ENCODE data around the gene RANBP10. TPM values are rescaled to one million over a fixed set of nuclear protein-coding genes. Genes with fewer than 3 reads are reported as not detected.
A peak's percentile ranks its signal among the peaks of the same experiment; 100 is the strongest.

RANBP10 gene
- total and polyA plus RNA-seq, 2 of the 13 experiments (the other 11 are each of a cell fraction or from before 2014, with no cell fraction given): 9.2 to 22.7 TPM

DNA sequence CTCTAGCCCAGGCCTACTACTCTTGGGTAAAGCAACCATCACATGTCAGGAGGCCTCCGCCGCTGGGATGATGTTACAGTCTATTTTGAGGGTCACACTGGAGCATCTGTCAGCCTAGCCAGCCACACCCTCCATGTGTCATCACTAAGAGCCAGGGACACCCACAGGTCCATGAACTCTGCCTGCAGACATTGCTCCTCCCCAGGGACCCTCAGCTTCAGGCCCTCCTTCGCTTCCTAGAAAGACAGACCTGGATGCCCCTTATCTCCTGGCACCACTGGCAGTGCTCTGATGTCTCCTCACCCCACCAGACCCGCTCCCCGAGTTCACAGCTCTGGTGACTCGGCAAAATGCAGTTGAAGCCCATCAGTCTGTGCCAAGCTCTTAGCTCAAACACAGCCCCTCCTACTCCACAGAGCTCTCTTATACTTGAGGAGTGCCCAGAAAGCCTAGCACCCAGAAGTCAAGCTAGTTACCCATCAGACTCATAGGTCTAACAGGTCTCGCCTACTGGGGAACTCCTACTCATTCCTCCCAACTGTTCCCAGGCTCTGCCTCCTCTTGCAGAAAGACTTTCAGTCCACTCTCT, 5.9 kb downstream of the RANBP10 start:
- no peak overlapping the region for H3K4me3 ChIP-seq (replicated peaks in 1 of 3; ENCODE audit: insufficient read depth in 1 of 3, low read depth in 2 of 3, low read length in 3 of 3)
- H3K4me2 ChIP-seq (ENCODE audit: low read depth, low read length): no peak overlapping the region
- POLR2A ChIA-PET: no interaction called here
- no peak for ATAC-seq
- 97% methylated on average over 7 of the region's 7 CpGs for WGBS (ENCODE audit: low lambda C conversion rate)
- no peak overlapping the region for H3K9ac ChIP-seq (ENCODE audit: insufficient read depth, low read depth, low read length)
- CTCF ChIA-PET (ENCODE audit: low intra/inter-chr PET ratio, low total read pairs): no interaction called here
- no peaks in the 10 kb centered on the region for H3K9me3 ChIP-seq (ENCODE audit: low read length)
- H3K4me1 ChIP-seq (ENCODE audit: insufficient read depth, low read length): peaks cover 33% of the 10 kb centered on the region
- peaks cover 17 to 48% of the 10 kb centered on the region in 2 experiments for H3K36me3 ChIP-seq (replicated peaks in 1 of 2; ENCODE audit: control insufficient read depth in 1 of 2, insufficient read depth in 2 of 2, low read length in 2 of 2)
- intact Hi-C loops (cut with micrococcal nuclease; ENCODE audit: unreplicated experiment): no loop called here
- peaks cover 63% of the 10 kb centered on the region for H3K79me2 ChIP-seq (ENCODE audit: insufficient read depth, low read length)
- no peak overlapping the region for H3K27ac ChIP-seq (ENCODE audit: extremely low read length, insufficient read depth, low read length)
- no peaks in the 10 kb centered on the region for H3K27me3 ChIP-seq (ENCODE audit: control insufficient read depth in 1 of 2, insufficient read depth in 2 of 2, low read length in 2 of 2)
- H4K20me1 ChIP-seq (ENCODE audit: insufficient read depth, low read length): peaks cover 19% of the 10 kb centered on the region
- in situ Hi-C loops (cut with HindIII; ENCODE audit: extremely low pct_ligation_motif_present, low pct_unique_long_range_greater_than_20kb): no loop called here
- no peak overlapping the region for H2AFZ ChIP-seq (ENCODE audit: low read length)
- no TSS peak for BruUV-seq (replicated peaks)
- TF ChIP-seq NFE2L2 (IDR thresholded peaks at IDR 0.05; ENCODE audit: low read length) (peak; percentile 39; the same call in 1 of the 2 replicates), ZNF788 (CRISPR knock-in tag; IDR thresholded peaks at IDR 0.05; ENCODE audit: borderline replicate concordance) (no peak), TAF1 (CRISPR knock-in tag; IDR thresholded peaks at IDR 0.05) (no peak), ARID2 (CRISPR knock-in tag; IDR thresholded peaks at IDR 0.05; ENCODE audit: borderline replicate concordance) (no peak), GLI4 (CRISPR knock-in tag; IDR thresholded peaks at IDR 0.05; ENCODE audit: borderline replicate concordance) (no peak), ESRRA (CRISPR knock-in tag; IDR thresholded peaks at IDR 0.05; ENCODE audit: low read depth) (no peak), RBM39 (IDR thresholded peaks at IDR 0.05; ENCODE audit: low read depth, low read length, poor library complexity, severe bottlenecking) (no peak), ZNF234 (CRISPR knock-in tag; conservative IDR thresholded peaks at IDR 0.05) (no peak)
- DNase-seq (ENCODE audit: low spot score): no peak
- no peak for FAIRE-seq

- Histone ChIP-seq H3K27ac (ENCODE audit: extremely low read length, insufficient read depth, low read length) (no peak overlapping the region), H3K9me3 (ENCODE audit: low read length) (no peaks in the 10 kb centered on the region), H3K4me2 (ENCODE audit: low read depth, low read length) (no peak overlapping the region), H2AFZ (ENCODE audit: low read length) (no peak overlapping the region), H3K79me2 (ENCODE audit: insufficient read depth, low read length) (peaks cover 34% of the 10 kb centered on the region), H3K4me3 (replicated peaks in 1 of 3; ENCODE audit: insufficient read depth in 1 of 3, low read depth in 2 of 3, low read length in 3 of 3) (no peak overlapping the region), H3K9ac (ENCODE audit: insufficient read depth, low read depth, low read length) (no peak overlapping the region), H3K4me1 (ENCODE audit: insufficient read depth, low read length) (no peaks in the 10 kb centered on the region), H3K36me3 (replicated peaks in 1 of 2; ENCODE audit: control insufficient read depth in 1 of 2, insufficient read depth in 2 of 2, low read length in 2 of 2) (peaks cover 15 to 32% of the 10 kb centered on the region in 2 experiments), H3K27me3 (ENCODE audit: control insufficient read depth in 1 of 2, insufficient read depth in 2 of 2, low read length in 2 of 2) (no peaks in the 10 kb centered on the region), H4K20me1 (ENCODE audit: insufficient read depth, low read length) (peaks cover 17% of the 10 kb centered on the region)
- ATAC-seq: no peak
- CTCF ChIA-PET (ENCODE audit: low intra/inter-chr PET ratio, low total read pairs): no interaction called here
- 97% methylated on average over 5 of the region's 5 CpGs for WGBS (ENCODE audit: low lambda C conversion rate)
- TSS peak; percentile 21 for BruUV-seq (replicated peaks)
- FAIRE-seq: no peak
- POLR2A ChIA-PET: interaction anchor here (0.7 kb wide), 1 partner anchor 334 kb away, joined by 3 read pairs; no protein-coding TSS in a partner anchor
- DNase-seq (ENCODE audit: low spot score): no peak
- in situ Hi-C loops (cut with HindIII; ENCODE audit: extremely low pct_ligation_motif_present, low pct_unique_long_range_greater_than_20kb): no loop called here
- intact Hi-C loops (cut with micrococcal nuclease; ENCODE audit: unreplicated experiment): no loop called here
- no peak for TF ChIP-seq ZBTB39 (CRISPR knock-in tag; IDR thresholded peaks at IDR 0.05)
- no peak for TF ChIP-seq BHLHE40 (IDR thresholded peaks at IDR 0.05; ENCODE audit: low read length)
- TF ChIP-seq ZNF3 (CRISPR knock-in tag; IDR thresholded peaks at IDR 0.05): no peak
- TF ChIP-seq SKI (IDR thresholded peaks at IDR 0.05; ENCODE audit: partially characterized antibody): no peak
- no peak for TF ChIP-seq MNT (IDR thresholded peaks at IDR 0.05)
- no peak for TF ChIP-seq ZFP36 (IDR thresholded peaks at IDR 0.05; ENCODE audit: borderline replicate concordance, low read depth, low read length, partially characterized antibody)
- no peak for TF ChIP-seq TBX3 (IDR thresholded peaks at IDR 0.05; ENCODE audit: borderline replicate concordance)
Observed at GRCh38 chr16:67796099-67796718, 10.2 kb downstream of the RANBP10 start.

All from HepG2 (cell line).